ENCODE results near the gene CACNA1E.

The CACNA1E gene

DNA sequence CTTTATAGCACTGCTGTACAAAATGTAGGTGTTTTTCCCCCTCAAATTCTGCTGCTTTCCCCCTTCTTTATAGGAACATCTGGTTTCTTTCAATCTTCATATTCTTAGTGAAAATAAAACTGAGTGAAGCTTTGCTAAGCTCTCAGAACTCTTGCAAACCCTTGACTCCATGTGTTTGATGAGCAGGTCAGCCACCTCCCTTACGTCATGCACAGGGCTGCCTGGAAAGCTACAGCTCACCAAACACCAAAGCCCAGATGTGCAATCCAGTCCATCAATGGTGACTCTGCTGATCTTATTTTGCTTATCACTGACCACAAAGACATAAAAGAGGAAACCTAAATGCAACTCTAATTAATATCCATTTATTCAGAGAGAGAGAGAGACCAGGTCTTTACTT lies 5.5 kb downstream of the CACNA1E start:
- Histone ChIP-seq H3K9ac (ENCODE audit: low read length) (no peak overlapping the region), H3K36me3 (ENCODE audit: control insufficient read depth, insufficient read depth, low read length) (no peaks in the 10 kb centered on the region), H3K27ac (ENCODE audit: low read depth, low read length) (no peak overlapping the region), H3K4me1 (ENCODE audit: control insufficient read depth, insufficient read depth, low read length) (no peaks in the 10 kb centered on the region), H3K4me3 (ENCODE audit: low read length) (no peak overlapping the region), H3K27me3 (ENCODE audit: control insufficient read depth, insufficient read depth, low read length) (peaks cover 11% of the 10 kb centered on the region)

DNA sequence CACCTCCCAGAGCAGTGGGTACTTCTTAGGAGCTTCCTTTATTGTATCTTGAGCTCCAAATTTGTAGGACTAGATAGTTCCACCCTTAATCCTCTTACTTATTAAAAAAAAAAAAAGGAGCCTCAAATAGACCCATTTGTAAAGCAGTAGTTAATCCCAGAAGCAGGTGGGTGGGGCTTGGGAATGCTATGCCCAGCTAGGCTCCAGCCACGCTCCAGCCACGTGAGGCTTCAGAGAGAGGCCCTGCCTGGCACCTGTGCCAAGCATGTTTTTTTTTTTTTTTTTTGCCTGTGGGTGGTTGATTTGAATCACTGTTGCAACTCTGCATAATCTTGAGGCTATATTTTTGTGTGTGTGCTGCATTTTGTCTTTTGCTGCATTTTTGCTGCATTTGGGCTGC lies 7.0 kb downstream of the CACNA1E start:
- Histone ChIP-seq H3K4me1 (ENCODE audit: control insufficient read depth, insufficient read depth, low read length) (no peaks in the 10 kb centered on the region), H3K27ac (ENCODE audit: low read depth, low read length) (no peak overlapping the region), H3K9ac (ENCODE audit: low read length) (no peak overlapping the region), H3K4me3 (ENCODE audit: low read length) (no peak overlapping the region), H3K36me3 (ENCODE audit: control insufficient read depth, insufficient read depth, low read length) (no peaks in the 10 kb centered on the region), H3K27me3 (ENCODE audit: control insufficient read depth, insufficient read depth, low read length) (peaks cover 8% of the 10 kb centered on the region)

DNA sequence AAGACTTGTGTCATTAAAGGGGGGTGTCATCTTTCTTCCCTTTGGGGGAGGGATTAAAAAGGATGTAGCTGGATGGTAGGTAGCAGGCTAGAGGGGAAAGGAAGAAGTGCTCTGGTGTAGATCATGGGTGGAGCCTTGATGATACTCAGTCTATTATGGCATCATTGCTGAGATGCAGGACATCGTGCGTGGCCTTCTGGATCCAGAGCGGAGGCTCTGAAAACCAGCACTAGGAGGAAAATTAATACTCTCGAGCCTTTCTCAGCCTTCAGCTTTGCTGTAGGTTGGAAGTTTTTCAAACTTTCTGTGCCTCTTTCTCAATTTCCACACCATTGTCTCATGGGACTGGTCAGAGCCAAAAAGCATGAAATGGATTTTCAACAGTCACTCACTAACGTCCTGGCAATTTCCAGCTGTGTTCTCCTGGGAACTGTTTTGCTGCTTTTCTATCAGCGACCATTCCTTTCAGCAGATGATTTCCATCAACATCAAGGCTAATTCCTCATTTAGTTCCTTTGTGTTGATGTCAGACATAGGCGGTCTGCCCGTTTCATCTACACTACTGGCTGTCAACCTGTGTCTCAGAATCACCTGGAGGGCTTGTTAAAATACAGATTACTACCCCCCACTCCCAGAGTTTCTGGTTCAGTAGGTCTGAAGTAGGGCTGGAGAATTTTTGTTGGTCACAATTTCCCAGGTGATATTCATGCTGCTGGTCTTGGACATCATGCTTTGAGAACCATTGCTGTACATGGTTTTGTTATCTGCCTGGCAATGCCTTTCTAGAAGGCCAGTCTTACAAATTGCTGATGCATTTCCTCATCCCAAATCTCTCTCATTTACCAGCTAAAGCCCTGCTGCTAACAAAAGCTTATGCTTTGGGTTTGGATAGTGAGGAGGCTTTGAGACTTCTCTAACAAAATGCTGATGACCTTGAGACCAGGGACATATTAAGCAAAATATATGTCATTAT lies 7.7 kb downstream of the CACNA1E start:
- Histone ChIP-seq H3K36me3 (ENCODE audit: control insufficient read depth, insufficient read depth, low read length) (no peaks in the 10 kb centered on the region), H3K27me3 (ENCODE audit: control insufficient read depth, insufficient read depth, low read length) (peaks cover 3% of the 10 kb centered on the region), H3K4me1 (ENCODE audit: control insufficient read depth, insufficient read depth, low read length) (no peaks in the 10 kb centered on the region), H3K4me3 (ENCODE audit: low read length) (no peak overlapping the region), H3K27ac (ENCODE audit: low read depth, low read length) (no peak overlapping the region), H3K9ac (ENCODE audit: low read length) (no peak overlapping the region)

DNA sequence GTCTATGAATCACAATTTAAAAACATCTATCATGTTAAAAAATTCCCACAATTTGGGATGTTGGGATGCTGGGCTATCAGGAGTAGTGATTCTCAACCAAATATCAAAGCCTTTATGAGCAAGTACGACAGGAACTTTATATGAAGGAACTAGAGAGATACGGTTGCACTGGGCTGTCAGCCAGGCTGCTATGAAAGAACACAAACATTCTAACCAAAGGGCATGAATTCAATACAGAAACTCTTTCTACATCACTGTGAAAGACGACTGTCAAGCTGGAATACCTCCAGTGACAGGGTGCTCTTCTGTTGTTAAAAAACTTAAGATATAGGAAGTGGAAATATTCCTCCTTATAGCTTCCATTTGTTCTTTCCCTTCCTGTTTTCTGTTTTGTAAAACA lies 9.8 kb downstream of the CACNA1E start:
- H3K36me3 ChIP-seq (ENCODE audit: control insufficient read depth, insufficient read depth, low read length): no peaks in the 10 kb centered on the region
- no peak overlapping the region for H3K9ac ChIP-seq (ENCODE audit: low read length)
- no peak overlapping the region for H3K4me3 ChIP-seq (ENCODE audit: low read length)
- H3K27ac ChIP-seq (ENCODE audit: low read depth, low read length): no peak overlapping the region
- no peaks in the 10 kb centered on the region for H3K4me1 ChIP-seq (ENCODE audit: control insufficient read depth, insufficient read depth, low read length)
- H3K27me3 ChIP-seq (ENCODE audit: control insufficient read depth, insufficient read depth, low read length): no peaks in the 10 kb centered on the region

DNA sequence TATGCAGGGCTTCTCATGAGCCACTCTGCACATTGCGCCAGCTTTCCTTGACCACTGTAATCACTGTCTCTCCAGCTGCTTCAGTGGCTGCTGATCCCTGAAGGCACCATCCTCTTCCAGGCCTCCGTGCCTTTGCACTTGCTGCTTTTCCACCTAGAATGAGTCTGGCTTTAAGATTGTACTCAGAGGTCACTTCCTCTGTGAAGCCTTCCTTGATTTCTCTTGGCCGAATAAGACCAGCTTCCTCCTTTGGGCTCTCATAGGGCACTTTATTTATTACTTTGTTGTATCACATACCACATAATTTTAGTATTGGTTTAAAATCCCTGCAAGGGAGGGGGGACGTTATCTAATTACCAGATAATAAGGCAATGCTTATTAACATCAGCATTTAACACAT lies 10.6 kb downstream of the CACNA1E start:
- no peaks in the 10 kb centered on the region for H3K36me3 ChIP-seq (ENCODE audit: control insufficient read depth, insufficient read depth, low read length)
- no peaks in the 10 kb centered on the region for H3K4me1 ChIP-seq (ENCODE audit: control insufficient read depth, insufficient read depth, low read length)
- no peak overlapping the region for H3K27ac ChIP-seq (ENCODE audit: low read depth, low read length)
- no peaks in the 10 kb centered on the region for H3K27me3 ChIP-seq (ENCODE audit: control insufficient read depth, insufficient read depth, low read length)
- H3K4me3 ChIP-seq (ENCODE audit: low read length): no peak overlapping the region
- H3K9ac ChIP-seq (ENCODE audit: low read length): no peak overlapping the region

DNA sequence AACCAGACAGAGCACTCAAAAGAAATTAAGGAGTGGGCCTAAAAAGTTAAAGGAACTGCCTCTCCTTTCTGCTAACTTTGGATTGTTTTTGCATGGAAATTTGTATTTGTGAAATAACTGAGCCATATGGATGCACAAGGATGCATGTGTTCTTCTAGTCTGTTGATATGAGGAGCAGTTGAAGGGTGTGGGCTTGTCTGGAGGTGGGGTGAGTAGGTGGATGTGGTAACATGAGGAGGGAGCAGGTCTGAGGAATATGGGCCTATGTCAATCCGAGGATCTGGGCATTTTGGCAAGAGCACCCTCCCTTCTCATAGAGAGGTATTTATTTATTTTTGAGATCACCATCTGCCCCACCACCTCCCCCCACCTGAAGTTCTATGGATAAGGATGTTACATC lies 13.4 kb downstream of the CACNA1E start:
- Histone ChIP-seq H3K9ac (ENCODE audit: low read length) (no peak overlapping the region), H3K4me1 (ENCODE audit: control insufficient read depth, insufficient read depth, low read length) (no peaks in the 10 kb centered on the region), H3K4me3 (ENCODE audit: low read length) (no peak overlapping the region)

DNA sequence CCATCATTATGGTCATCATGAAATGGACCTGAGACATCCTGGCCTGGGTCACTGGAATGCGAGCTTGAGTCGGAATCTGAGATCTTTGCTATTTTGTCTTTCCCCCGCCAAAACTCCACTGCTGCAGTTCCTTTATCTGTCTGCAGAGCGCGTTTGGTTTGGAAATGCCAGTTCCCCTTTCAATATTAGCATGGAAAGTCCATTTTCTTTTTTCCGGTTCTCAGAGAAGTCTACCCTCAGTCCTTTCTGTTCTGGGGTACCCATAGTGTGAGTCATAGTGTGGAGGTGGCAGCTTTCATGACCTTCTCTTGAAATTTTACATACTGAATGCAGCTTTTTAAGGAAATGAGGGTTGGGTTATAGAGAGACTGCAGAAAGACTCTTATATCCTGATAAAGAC lies 14.6 kb downstream of the CACNA1E start:
- Histone ChIP-seq H3K36me3 (ENCODE audit: control insufficient read depth, insufficient read depth, low read length) (no peaks in the 10 kb centered on the region), H3K4me3 (ENCODE audit: low read length) (no peak overlapping the region), H3K27ac (ENCODE audit: low read depth, low read length) (no peak overlapping the region), H3K4me1 (ENCODE audit: control insufficient read depth, insufficient read depth, low read length) (no peaks in the 10 kb centered on the region), H3K27me3 (ENCODE audit: control insufficient read depth, insufficient read depth, low read length) (no peaks in the 10 kb centered on the region), H3K9ac (ENCODE audit: low read length) (no peak overlapping the region)

More for the DNA sequence above, 13.4 kb downstream of the CACNA1E start:
- no peaks in the 10 kb centered on the region for H3K36me3 ChIP-seq (ENCODE audit: control insufficient read depth, insufficient read depth, low read length)
- H3K27ac ChIP-seq (ENCODE audit: low read depth, low read length): no peak overlapping the region
- no peaks in the 10 kb centered on the region for H3K27me3 ChIP-seq (ENCODE audit: control insufficient read depth, insufficient read depth, low read length)

DNA sequence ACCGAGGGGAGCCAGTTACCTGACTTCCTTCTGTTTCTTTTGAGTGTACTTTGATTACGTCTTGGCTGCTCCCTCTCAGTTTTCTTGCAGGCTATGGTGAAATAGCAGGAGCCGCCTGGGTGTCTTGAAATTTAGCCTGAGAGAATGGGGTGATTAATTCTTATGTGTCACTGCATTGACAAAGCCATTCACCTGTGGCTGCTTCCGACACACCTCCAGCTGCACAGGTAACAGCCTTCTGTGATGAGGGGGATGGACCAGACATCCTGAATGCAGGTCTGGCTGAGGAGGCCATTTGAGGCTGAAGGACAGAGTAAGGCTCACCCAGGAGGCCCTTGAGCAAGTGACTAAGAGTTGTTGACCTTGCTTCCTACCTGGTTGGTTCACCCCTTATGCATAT lies 16.5 kb downstream of the CACNA1E start:
- Histone ChIP-seq H3K36me3 (ENCODE audit: control insufficient read depth, insufficient read depth, low read length) (no peaks in the 10 kb centered on the region), H3K9ac (ENCODE audit: low read length) (no peak overlapping the region), H3K27me3 (ENCODE audit: control insufficient read depth, insufficient read depth, low read length) (no peaks in the 10 kb centered on the region), H3K27ac (ENCODE audit: low read depth, low read length) (no peak overlapping the region), H3K4me1 (ENCODE audit: control insufficient read depth, insufficient read depth, low read length) (no peaks in the 10 kb centered on the region), H3K4me3 (ENCODE audit: low read length) (no peak overlapping the region)

DNA sequence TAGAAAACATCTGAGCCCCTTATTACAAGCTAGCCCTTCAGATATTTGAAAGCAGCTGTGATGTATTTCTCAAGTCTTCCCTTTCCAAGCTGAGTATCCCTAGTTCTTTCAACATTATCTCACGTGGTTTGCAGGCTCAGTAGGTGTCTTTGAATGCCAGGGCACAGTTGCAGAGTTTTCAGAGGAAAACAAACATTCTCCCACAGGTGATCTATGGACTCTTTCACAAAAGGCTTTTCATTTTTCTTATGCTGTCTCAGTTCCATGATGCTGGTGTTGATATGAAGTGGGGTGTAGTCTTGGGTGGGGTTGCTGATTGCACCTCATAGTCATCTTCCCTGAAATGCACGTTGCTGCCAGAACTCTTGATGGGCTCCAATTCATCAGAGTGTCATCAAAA lies 17.3 kb downstream of the CACNA1E start:
- H3K36me3 ChIP-seq (ENCODE audit: control insufficient read depth, insufficient read depth, low read length): no peaks in the 10 kb centered on the region
- no peak overlapping the region for H3K27ac ChIP-seq (ENCODE audit: low read depth, low read length)
- H3K27me3 ChIP-seq (ENCODE audit: control insufficient read depth, insufficient read depth, low read length): no peaks in the 10 kb centered on the region
- H3K4me3 ChIP-seq (ENCODE audit: low read length): no peak overlapping the region
- H3K9ac ChIP-seq (ENCODE audit: low read length): no peak overlapping the region
- no peaks in the 10 kb centered on the region for H3K4me1 ChIP-seq (ENCODE audit: control insufficient read depth, insufficient read depth, low read length)

DNA sequence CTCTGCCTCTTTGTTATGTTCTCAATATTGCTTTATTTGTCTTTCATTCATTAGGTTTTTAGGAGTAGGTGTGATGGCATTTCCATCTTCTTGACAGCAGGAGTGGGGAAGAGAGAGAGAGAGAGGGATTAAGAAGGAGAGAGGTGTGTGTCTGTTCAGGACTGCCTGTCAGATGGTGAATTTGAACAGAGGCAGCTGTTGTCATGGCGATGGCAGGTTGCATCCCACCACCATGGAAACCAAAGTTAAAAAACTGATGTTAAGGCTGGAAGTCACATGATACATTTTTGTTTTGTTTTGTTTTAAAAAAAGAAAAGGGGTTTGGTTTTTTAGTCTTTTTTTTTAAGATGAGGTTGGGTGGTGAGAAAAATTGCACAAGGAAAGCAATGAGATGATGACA lies 18.3 kb downstream of the CACNA1E start:
- Histone ChIP-seq H3K36me3 (ENCODE audit: control insufficient read depth, insufficient read depth, low read length) (no peaks in the 10 kb centered on the region), H3K4me1 (ENCODE audit: control insufficient read depth, insufficient read depth, low read length) (no peaks in the 10 kb centered on the region), H3K9ac (ENCODE audit: low read length) (no peak overlapping the region), H3K27ac (ENCODE audit: low read depth, low read length) (no peak overlapping the region), H3K4me3 (ENCODE audit: low read length) (no peak overlapping the region), H3K27me3 (ENCODE audit: control insufficient read depth, insufficient read depth, low read length) (no peaks in the 10 kb centered on the region)

DNA sequence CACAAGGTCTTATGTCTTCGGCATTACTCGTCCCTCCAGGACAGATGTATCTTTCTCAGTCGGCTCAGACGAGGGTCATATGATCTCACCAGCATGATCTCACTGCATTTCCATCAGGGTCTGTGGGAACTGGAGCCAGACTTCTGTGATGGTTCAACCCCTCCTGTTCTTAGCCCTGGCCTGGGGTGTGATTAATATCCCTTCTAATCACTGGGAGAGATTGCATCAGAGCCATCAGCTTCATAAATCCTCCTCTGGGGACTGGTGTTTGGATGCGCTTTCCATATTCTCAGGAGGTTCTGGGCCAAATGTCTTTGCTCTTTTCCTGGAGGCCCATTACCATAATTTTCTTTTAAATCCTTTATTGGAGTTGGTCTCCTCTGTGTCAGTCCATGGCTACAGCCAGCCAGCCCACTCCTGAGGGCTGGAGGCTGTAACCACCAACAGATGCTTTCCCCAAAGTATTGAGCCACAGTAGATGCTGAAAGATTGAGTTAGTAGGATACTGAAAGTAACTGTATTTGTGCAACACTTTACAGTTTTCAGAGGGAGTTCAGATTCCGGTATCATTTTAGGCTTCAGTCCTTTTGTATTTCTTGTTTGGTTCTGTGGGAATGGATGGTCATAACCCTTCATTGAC lies 20.0 kb downstream of the CACNA1E start:
- Histone ChIP-seq H3K9ac (ENCODE audit: low read length) (no peak overlapping the region), H3K36me3 (ENCODE audit: control insufficient read depth, insufficient read depth, low read length) (no peaks in the 10 kb centered on the region), H3K27me3 (ENCODE audit: control insufficient read depth, insufficient read depth, low read length) (no peaks in the 10 kb centered on the region), H3K4me3 (ENCODE audit: low read length) (no peak overlapping the region), H3K27ac (ENCODE audit: low read depth, low read length) (no peak overlapping the region), H3K4me1 (ENCODE audit: control insufficient read depth, insufficient read depth, low read length) (no peaks in the 10 kb centered on the region)

DNA sequence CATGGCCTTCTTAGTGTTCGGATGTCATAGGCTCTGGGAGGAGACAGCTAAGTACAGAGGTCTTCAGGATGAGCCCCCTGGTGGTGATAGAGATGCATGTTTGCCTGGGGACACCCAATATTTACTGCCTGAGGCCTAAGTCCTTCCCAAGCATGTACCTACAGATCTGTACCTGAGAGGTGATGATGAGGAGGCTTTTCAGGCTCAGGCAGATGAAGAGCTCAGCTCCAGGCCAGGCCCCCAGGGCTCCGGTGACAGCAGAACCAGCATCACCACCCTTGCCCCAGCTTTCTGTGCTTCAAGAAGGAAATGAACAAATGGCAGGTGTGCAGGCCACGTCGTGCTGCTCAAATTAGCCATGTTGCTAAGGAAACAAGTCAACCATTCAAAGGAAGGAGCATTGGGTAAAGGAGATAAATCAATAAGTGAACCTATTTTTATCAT lies 21.1 kb downstream of the CACNA1E start:
- Histone ChIP-seq H3K4me1 (ENCODE audit: control insufficient read depth, insufficient read depth, low read length) (no peaks in the 10 kb centered on the region), H3K27me3 (ENCODE audit: control insufficient read depth, insufficient read depth, low read length) (no peaks in the 10 kb centered on the region), H3K9ac (ENCODE audit: low read length) (no peak overlapping the region), H3K27ac (ENCODE audit: low read depth, low read length) (no peak overlapping the region), H3K4me3 (ENCODE audit: low read length) (no peak overlapping the region), H3K36me3 (ENCODE audit: control insufficient read depth, insufficient read depth, low read length) (no peaks in the 10 kb centered on the region)
